ENCODE results near the gene GCK. TPM values are rescaled to one million over a fixed set of nuclear protein-coding genes. Genes with fewer than 3 reads are reported as not detected.

The GCK gene
- total and polyA plus RNA-seq, 2 donors (not counting 3 experiments of a cell fraction or from before 2014, with no cell fraction given) = 0.17 to 0.51 TPM

GRCh38 chr7:44143646-44144250, 45.5 kb downstream of the GCK start:
- H3K36me3 ChIP-seq (ENCODE audit: control insufficient read depth in 2 of 2, extremely low read depth in 1 of 2, insufficient read depth in 2 of 2, low read length in 2 of 2) = no peaks in the 10 kb centered on the region
- H3K27ac ChIP-seq (ENCODE audit: insufficient read depth, low read depth, low read length) = no peak overlapping the region
- ChIA-PET CTCF (no interaction called here), POLR2A (no interaction called here)
- BruUV-seq (replicated peaks) = no TSS peak
- H3K27me3 ChIP-seq (ENCODE audit: control insufficient read depth in 2 of 2, insufficient read depth in 2 of 2, low read length in 2 of 2) = peaks cover 29% of the 10 kb centered on the region in 2 experiments
- no peaks in the 10 kb centered on the region for H4K20me1 ChIP-seq (replicated peaks; ENCODE audit: control insufficient read depth, extremely low read depth, insufficient read depth, low read length)
- no peak for TF ChIP-seq JUN (IDR thresholded peaks at IDR 0.05; ENCODE audit: borderline replicate concordance, insufficient read depth, insufficient read length, low read depth)
- no peak for TF ChIP-seq POLR2AphosphoS5 (IDR thresholded peaks at IDR 0.05; ENCODE audit: insufficient read depth, low read depth, low read length)
- TF ChIP-seq FOS (IDR thresholded peaks at IDR 0.05; ENCODE audit: borderline replicate concordance, insufficient read depth, low read length) = no peak
- intact Hi-C loops (cut with micrococcal nuclease) (no loop called here), dilution Hi-C loops (cut with MboI; ENCODE audit: extremely low pct_ligation_motif_present, low sequenced_read_pairs) (no loop called here)
- H3K9me1 ChIP-seq (replicated peaks; ENCODE audit: control insufficient read depth, extremely low read depth, insufficient read depth, low read length) = no peaks in the 10 kb centered on the region
- no peaks in the 10 kb centered on the region for H3K9me3 ChIP-seq (replicated peaks; ENCODE audit: control insufficient read depth, insufficient read depth, low read length)
- no peaks in the 10 kb centered on the region for H3K4me1 ChIP-seq (ENCODE audit: control insufficient read depth, extremely low read depth, insufficient read depth, low read length)
- H3K4me3 ChIP-seq (replicated peaks in 1 of 3; ENCODE audit: insufficient read depth in 1 of 3, low read depth in 1 of 3, low read length in 3 of 3) = no peak overlapping the region
- no peaks in the 10 kb centered on the region for H3K79me2 ChIP-seq (ENCODE audit: control insufficient read depth, insufficient read depth, low read length)
- FAIRE-seq = no peak
- H3K4me2 ChIP-seq (ENCODE audit: insufficient read depth, low read length) = no peak overlapping the region
- H2AFZ ChIP-seq (ENCODE audit: low read depth, low read length) = no peak overlapping the region
- no peak for DNase-seq (ENCODE audit: low read depth, low spot score)
- no peak overlapping the region for H3K9ac ChIP-seq (replicated peaks; ENCODE audit: extremely low read depth, insufficient read depth, low read length)

GRCh38 chr7:44142028-44142427, 47.2 kb downstream of the GCK start:
- dilution Hi-C loops (cut with MboI; ENCODE audit: extremely low pct_ligation_motif_present, low sequenced_read_pairs) (no loop called here), intact Hi-C loops (cut with micrococcal nuclease) (no loop called here)
- Histone ChIP-seq H4K20me1 (replicated peaks; ENCODE audit: control insufficient read depth, extremely low read depth, insufficient read depth, low read length) (no peaks in the 10 kb centered on the region), H3K4me3 (replicated peaks in 1 of 3; ENCODE audit: insufficient read depth in 1 of 3, low read depth in 1 of 3, low read length in 3 of 3) (no peak overlapping the region), H3K79me2 (ENCODE audit: control insufficient read depth, insufficient read depth, low read length) (no peaks in the 10 kb centered on the region), H3K9me3 (replicated peaks; ENCODE audit: control insufficient read depth, insufficient read depth, low read length) (no peaks in the 10 kb centered on the region), H3K4me2 (ENCODE audit: insufficient read depth, low read length) (no peak overlapping the region), H3K9ac (replicated peaks; ENCODE audit: extremely low read depth, insufficient read depth, low read length) (no peak overlapping the region), H3K27me3 (ENCODE audit: control insufficient read depth in 2 of 2, insufficient read depth in 2 of 2, low read length in 2 of 2) (peaks cover 22 to 24% of the 10 kb centered on the region in 2 experiments), H3K27ac (ENCODE audit: insufficient read depth, low read depth, low read length) (no peak overlapping the region), H2AFZ (ENCODE audit: low read depth, low read length) (no peak overlapping the region), H3K9me1 (replicated peaks; ENCODE audit: control insufficient read depth, extremely low read depth, insufficient read depth, low read length) (no peaks in the 10 kb centered on the region), H3K36me3 (ENCODE audit: control insufficient read depth in 2 of 2, extremely low read depth in 1 of 2, insufficient read depth in 2 of 2, low read length in 2 of 2) (no peaks in the 10 kb centered on the region), H3K4me1 (ENCODE audit: control insufficient read depth, extremely low read depth, insufficient read depth, low read length) (no peaks in the 10 kb centered on the region)
- no TSS peak for BruUV-seq (replicated peaks)
- ChIA-PET CTCF (interaction anchor here (0.7 to 1.9 kb wide), 4 partner anchors 10 to 70 kb away, joined by 3 to 11 read pairs (median 4); partner anchors contain the start of gene POLD2), POLR2A (interaction anchor here (0.6 kb wide), 1 partner anchor 18 kb away, joined by 3 read pairs; no protein-coding TSS in a partner anchor)
- TF ChIP-seq JUN (IDR thresholded peaks at IDR 0.05; ENCODE audit: borderline replicate concordance, insufficient read depth, insufficient read length, low read depth) (no peak), MYC (IDR thresholded peaks at IDR 0.05; ENCODE audit: low read depth, low read length) (no peak), GATA2 (IDR thresholded peaks at IDR 0.05; ENCODE audit: insufficient read depth, insufficient read length, low read depth, low read length) (no peak), EZH2 (IDR thresholded peaks at IDR 0.05; ENCODE audit: borderline replicate concordance, low read depth, low read length, severe bottlenecking) (no peak), CTCF (IDR thresholded peaks at IDR 0.05; ENCODE audit: extremely low read depth in 1 of 2, insufficient read depth in 1 of 2, low read depth in 1 of 2, low read length in 2 of 2) (no peak)
- FAIRE-seq (no peak), DNase-seq (ENCODE audit: low read depth, low spot score) (no peak)
